GM12865 (cell line): ENCODE results near the gene TGM6.

Source experiments
- DNase-seq: peaks from one replicate; pipeline ENCODE4 v3.0.0; 2010; ENCODE audit warnings: low read depth
- H3K4me3 ChIP-seq: 2 replicates; pipeline ENCODE4 v1.5.1; 2011; ENCODE audit warnings: mild to moderate bottlenecking, low read depth, low read length, control low read depth
- CTCF ChIP-seq: IDR thresholded peaks from 2 replicates; pipeline ENCODE4 v1.5.1; 2011; ENCODE audit warnings: low read length, control low read depth, low read depth, inconsistent platforms; ENCODE audit not compliant: insufficient read depth; ENCODE audit errors: missing control alignments

TGM6 gene

GRCh38 chr20:2361035-2361593 is 19.6 kb upstream of the TGM6 start:
- no peak for TF ChIP-seq CTCF
- no peak for DNase-seq
- H3K4me3 ChIP-seq: no peak overlapping the region

- no peak overlapping the region for H3K4me3 ChIP-seq
- no peak for TF ChIP-seq CTCF
- DNase-seq: no peak
Observed at GRCh38 chr20:2363187-2363586, 17.5 kb upstream of the TGM6 start.

GRCh38 chr20:2363587-2363986 is 17.1 kb upstream of the TGM6 start:
- no peak for TF ChIP-seq CTCF
- DNase-seq: no peak
- no peak overlapping the region for H3K4me3 ChIP-seq

- no peak for DNase-seq
- TF ChIP-seq CTCF: no peak
- no peak overlapping the region for H3K4me3 ChIP-seq
Observed at GRCh38 chr20:2364044-2364443, 16.7 kb upstream of the TGM6 start.

- TF ChIP-seq CTCF: no peak
- DNase-seq: no peak
- no peak overlapping the region for H3K4me3 ChIP-seq
Observed at GRCh38 chr20:2365091-2365490, 15.6 kb upstream of the TGM6 start.

GRCh38 chr20:2365666-2366065 is 15.0 kb upstream of the TGM6 start:
- no peak overlapping the region for H3K4me3 ChIP-seq
- no peak for DNase-seq
- no peak for TF ChIP-seq CTCF

- DNase-seq: no peak
- TF ChIP-seq CTCF: no peak
- H3K4me3 ChIP-seq: no peak overlapping the region
Observed at GRCh38 chr20:2368621-2369020, 12.1 kb upstream of the TGM6 start.
